Fibroblast of upper back skin (primary cell): ENCODE measurements around the gene NEDD8.
"Not testable (repeated sequence)": the region's sequence is repeated elsewhere in the genome, so short reads cannot be mapped to it uniquely, and the experiment has no call there.

Experiments used
- DNase-seq: peaks from one replicate; pipeline ENCODE4 v3.0.0-alpha.2; 2013

NEDD8 gene

DNA sequence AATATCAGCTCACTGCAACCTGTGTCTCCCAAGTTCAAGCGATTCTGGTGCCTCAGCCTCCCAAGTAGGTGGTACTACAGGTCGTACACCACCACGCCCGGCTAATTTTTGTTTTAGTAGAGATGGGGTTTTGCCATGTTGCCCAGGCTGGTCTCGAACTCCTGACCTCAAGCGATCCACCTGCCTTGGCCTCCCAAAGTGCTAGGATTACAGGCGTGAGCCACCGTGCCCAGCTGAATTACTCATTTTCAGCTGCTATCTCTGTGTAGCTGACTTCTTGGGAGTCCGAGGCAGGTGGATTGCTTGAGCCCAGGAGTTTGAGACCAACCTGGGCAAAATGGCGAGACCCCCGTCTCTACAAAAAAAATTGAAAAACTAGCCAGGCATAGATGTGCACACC, 13.2 kb upstream of the NEDD8 start:
- not testable (repeated sequence) for DNase-seq

DNA sequence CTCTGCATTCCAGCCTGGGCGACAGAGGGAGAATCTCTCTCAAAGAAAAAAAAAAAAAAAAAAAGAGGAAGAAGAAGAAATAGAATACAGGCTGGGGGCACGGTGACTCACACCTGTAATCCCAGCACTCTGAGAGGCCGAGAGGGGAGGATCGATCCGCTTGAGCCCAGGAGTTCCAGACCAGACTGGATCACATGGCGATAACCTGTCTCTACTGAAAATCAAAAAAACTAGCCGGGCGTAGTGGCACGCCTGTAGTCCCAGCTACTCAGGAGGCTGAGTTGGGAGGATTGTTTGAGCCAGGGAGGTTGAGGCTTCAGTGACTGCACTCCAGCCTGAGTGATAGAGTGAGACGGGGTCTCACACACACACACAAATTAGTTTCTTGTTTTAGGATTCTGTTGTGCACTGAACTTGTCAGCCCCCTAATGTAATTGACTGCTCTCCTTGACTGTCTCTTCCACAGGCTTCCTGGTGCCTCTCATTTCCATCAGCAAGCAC, 11.2 kb upstream of the NEDD8 start:
- peak; percentile 37 for DNase-seq

DNA sequence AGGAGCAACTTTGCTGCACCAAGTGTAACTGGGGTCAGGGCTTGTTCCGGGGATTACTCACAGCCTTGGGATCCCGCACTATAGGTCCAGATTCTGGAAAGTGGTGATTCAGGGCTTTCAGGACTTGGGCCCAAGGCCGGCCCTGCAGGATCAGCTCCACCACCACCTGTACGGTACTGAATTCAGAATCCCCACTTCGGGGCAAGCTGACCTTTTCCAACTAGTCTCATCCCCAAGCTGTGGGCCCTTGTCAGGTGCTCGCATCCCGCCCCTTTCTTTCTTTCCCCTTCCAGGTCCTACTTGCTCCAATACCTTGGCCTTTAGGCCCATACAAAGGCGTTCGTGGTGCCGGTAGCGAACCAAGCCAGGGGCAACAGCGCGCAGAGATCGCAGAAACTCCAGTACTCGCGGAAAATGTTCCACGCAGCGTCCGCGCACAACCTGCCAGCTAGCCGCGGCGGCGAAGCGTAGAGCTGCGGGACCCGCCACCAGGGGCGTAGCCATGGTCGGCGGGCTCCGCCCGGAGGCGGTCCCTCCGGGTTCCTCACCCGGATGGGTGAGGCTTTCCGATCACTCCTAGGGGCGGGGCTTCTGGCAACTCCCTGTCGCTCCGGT, 9.8 kb upstream of the NEDD8 start:
- peak; percentile 89 for DNase-seq

DNA sequence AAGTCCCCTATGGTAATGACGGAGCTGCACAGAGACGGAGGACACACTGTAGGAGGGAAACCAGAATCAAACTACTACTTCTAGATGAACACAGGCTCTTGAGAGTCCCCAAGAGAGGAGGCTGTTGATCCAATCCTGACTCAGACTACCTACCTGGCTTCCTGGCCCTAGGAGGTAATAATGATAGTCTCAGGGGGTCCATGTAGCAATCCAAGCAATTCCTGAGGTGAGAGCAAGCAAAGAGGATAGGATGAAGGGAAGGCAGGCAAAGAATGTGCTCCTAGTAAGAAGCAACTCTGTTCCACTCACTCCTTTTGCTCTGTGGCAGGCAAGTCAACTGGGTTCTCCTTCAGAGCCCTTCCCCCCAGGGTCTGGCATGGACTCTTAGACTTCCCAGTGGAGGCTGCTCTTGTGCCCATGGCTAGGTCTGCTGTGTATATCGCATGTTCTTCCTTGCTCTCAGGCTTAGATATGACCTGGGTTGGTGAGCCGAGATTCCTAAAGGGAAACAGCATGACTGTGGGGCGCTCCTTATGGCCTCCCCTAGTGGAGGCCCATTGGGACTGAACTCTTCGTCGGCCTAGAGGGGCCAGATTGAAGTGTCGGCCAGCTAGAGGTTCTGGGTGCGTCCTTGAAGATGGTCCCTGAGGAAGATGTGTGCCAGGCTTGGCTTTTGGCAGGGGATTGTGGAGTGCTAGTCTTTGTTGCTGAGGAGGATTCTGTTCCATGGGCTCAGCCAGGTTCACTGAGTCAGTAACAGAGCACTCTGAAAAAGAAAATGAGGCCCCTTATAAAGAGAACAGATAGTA, 8.1 kb upstream of the NEDD8 start:
- no peak for DNase-seq

DNA sequence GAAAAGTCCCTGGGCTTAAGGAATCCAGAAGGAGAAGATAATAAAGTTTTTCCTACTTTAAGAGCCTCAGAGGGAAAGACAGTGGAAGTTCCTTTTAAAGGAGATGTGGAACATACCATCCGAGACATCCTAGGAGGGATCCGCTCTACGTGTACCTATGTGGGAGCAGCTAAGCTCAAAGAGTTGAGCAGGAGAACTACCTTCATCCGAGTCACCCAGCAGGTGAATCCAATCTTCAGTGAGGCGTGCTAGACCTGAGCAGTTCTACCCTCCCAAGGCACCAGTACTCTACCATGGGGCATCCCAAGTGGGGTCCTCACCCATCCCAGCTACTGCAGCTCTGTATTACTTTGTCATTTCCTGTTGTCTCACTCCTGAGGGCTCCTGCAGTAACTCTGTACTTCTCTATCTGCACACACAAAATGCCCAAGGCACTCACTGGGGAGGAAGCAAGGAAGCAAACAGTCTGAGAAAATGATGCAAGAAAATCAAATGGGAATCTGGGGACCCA, 6.4 kb upstream of the NEDD8 start:
- DNase-seq = no peak

DNA sequence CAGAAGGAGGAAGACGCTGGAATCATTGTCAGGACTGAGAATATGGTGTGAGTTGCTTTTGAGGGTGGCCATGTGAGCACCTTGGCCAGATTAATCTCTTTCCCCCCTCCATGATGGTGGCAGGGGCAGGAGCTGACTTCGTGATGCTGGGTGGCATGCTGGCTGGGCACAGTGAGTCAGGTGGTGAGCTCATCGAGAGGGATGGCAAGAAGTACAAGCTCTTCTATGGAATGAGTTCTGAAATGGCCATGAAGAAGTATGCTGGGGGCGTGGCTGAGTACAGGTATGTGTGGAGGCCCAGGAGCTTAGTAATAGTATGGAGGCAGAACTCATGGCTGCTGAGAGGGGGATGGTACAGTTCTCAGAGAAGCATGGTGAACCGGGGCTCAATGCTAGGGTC, 6.0 kb upstream of the NEDD8 start:
- no peak for DNase-seq

DNA sequence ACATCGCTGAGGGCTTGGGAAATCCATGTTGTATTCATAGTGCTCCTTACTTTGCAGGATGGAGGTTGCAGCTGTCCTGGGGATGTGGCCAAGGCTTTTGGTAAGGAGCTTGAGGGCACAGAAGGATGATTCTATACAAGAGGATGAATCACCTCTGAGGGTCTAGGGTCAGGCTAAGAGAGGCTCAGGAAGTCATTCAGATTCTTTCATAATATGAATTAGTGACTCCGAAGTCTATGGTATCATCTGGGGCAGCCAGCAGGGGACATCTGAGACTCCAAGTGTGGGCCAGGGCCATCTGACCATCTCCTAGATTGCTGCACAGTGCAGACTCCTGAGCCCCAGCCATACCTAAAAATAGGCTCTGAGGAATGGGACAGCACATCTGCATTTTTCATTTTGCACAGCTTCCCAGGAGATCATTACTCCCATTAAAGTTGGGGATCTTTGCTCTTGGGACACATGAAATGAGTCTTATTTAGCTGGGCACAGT, 5.3 kb upstream of the NEDD8 start:
- no peak for DNase-seq

DNA sequence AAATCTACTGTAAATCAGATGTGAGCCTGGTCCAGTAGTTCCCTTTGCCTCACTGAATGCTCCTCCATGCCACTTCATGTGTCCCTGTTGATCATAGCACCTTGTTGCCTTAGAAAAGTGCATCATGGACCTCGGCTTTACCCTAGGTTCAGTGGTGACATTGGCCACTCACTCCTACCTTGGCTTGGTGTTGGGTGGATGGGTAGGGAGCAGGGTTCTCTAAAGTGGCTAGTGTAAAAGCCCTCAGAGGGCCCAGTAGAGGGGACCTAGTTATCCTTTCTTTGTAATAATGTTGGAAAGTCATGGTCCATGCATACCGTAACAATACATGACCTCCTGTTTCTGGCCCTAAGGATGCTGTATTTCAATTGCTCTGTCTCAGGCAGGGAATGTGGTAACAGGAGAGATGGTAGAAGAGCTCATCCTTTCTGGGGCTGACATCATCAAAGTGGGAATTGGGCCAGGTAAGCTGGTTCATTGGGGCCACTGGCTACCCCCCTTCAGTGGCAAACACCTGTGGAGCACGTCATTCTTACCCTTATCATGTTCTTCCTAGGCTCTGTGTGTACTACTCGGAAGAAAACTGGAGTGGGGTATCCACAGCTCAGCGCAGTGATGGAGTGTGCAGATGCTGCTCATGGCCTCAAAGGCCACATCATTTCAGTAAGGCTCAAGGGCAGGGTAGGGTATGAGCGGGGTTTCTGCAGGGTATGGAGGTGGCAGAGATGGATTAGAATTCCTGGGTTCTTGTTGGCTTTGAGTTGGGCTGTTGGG, 4.7 kb upstream of the NEDD8 start:
- DNase-seq = no peak

DNA sequence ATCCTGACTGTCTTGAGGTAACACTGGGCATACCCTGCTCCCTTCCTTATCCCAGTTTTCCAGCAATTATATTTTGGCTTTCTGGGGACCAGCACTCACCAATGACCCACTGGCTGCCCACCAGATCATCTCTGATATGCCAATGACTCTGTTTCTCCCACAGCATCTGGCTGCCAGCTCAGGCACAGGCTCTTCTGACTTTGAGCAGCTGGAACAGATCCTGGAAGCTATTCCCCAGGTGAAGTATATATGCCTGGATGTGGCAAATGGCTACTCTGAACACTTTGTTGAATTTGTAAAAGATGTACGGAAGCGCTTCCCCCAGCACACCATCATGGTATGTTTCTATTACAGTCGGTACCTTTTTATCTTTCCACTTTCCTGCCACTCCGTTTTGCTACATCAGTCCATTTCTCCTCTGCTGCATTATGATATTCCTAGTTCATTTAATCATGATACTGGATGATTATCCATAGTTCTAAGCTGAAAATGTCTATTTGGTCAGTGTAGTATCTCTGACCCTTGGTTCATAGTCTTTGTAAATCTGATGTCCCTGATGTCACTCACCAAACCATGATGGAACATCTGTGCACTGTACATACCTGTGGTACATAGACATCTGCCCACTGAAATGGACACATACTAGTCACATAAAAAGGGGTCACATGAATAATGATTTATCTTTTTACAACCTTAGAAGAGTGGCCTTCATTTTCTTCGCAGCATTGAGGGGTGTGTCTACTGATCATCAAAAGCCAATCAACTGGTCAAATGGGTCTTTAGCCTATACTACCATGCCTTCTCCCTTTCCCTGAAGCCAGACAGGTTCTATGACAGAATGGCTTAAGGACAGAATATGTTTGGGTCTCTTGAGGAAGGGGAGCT, 3.9 kb upstream of the NEDD8 start:
- no peak for DNase-seq

DNA sequence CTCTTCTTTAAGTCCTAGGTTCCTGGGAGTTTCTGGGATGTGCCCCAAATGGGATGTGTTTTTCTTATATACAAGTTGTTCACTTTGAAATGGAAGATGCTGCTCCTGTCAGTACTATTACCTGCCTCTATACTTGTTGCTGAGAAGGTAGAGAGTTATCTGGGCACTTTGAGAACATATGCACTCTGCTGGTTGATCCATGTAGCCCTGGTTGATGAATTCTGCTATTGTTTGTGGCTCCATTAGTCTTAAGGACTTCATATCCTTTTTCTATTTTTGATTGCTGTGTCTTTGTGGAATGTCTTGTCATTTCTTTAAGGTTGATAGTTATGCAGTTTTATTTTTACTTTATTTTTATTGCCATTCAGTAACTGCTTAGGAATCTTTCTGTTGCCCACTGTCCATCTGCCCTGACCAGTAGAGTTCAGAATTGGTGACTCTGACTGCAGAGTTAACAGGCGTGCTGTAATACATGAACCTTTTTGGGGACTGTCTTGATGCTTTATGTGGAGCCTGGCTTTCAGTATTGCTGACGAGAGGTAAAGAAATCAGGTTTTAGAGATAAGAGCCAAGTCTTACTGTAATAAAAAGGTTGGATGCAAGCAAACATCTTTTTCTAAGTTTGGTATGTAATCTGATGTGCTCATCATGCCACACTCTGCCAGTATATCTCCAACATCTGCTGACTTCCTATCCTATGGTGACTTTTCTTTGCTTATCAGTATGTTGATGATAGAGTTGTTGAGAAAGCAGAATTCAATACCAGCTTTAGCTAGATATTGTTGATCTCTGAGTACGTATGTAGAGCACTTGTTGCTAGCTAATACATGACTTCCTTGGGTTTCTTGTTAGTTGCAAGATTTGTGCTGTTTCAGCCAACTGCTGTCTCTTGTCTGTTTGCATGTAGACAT, 2.2 kb upstream of the NEDD8 start:
- no peak for DNase-seq

DNA sequence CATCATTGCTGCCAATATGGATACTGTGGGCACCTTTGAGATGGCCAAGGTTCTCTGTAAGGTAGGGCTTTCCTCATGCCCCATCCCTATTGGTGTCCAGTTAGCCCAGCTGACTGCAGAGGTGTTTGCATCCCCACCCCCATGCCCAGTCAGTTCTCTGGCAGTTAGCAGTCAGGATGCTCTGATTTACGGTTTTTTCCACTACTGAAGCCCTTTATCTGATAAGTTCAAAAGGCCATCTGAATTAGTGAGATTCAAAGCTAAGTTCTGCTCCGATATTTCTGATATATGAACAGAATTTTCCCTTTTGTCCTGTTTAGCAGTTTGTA, 1.3 kb upstream of the NEDD8 start:
- no peak for DNase-seq

DNA sequence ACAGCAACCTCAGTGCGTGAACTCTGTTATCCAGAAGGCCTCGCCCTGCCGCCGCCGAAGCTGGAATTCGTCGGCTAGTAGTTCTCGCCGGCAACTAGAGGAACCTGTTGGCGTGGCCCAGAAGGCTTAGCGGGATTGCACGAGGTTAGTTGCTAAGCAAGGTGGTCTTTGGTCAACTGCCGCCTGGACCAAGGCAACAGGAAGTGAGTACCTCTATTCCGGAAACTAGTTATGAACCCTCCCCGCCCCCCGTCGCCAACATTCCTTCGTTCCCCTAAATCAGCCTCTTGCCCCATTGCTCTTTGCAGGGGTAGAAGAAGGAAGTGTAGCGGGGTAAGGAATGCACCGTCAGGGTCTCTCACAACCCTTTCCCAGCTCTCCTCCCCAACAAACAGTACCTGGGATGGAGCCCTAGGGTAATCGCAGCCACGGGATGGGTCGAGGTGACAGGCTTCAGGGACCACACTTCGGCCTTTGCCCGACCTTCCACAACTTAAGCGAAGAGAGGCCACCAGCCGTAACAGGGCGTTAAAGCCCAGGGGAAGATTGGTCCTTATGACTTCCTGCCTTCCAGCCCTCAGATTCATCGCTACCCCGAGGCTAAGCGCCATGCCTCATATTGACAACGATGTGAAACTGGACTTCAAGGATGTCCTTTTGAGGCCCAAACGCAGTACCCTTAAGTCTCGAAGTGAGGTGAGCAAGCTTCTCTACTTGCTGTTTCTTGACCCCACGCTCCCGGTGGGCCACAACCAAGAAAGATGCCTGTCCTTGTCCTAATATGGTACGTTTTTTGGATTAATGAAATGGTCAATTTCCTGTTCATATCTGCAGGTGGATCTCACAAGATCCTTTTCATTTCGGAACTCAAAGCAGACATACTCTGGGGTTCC, 724 bp upstream of the NEDD8 start, which contains the start of gene GMPR2:
TSS of gene GMPR2 (plus strand) at position 285 of the 893 bp plus-strand sequence. CDS start at position 610, 325 bp downstream.
- no peak for DNase-seq

DNA sequence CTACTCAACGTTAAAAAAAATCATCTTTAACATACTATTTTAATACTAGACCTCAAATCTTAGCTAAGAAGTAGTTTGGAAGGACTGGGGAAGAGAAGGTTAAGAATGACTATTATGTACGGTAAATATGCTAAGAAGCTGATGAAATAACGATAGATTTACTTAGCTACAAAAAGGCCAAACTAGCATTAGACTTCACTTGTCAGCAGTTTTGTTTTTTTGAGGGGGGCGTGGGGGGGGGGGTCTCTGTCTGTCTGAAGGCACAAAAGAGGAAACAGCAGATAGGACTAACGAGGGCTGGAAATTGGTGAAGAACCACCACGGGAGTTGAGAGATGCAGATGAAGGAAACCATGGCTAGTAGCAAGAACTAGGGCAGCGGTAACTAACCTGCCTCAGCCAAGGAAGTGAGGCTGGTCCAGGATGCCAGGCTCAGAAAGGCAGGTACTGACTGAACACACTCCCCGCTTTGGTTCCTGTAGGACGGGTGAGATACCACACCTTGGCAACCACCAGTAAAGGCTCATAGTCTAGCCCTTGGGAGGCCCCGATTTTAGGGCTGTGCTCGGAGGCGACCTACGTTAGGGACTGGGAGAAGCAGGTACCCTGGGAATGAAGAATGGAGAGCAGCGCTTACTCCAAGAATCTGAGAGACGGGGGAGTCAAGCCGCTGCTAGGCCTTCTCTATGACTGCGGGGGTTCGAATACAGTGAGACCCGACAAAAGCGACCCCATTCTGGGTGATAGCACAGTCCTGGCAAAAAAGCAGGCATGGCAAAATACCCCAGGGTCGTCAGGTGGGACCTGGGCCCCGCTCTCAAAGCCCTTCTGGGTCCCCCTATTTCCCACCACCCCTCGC, 675 bp downstream of the NEDD8 start:
- DNase-seq = no peak

DNA sequence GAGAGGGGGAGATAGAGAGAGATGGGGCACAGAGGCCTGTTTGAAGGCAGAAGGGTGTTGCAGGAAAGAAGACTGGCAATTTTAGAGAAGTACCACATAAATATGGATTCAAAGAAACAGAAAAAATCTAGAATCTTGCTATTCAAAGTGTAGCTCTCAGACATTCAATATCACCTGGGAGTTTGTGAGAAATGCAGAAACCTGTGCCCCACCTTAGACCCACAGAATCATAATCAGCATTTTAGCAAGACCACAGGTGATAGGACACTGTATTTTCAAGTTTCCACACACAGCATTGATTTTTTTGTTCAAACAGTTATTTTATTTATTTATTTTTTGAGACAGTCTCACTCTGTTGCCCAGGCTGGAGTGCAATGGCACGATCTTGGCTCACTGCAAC, 3.3 kb downstream of the NEDD8 start:
- DNase-seq = no peak

DNA sequence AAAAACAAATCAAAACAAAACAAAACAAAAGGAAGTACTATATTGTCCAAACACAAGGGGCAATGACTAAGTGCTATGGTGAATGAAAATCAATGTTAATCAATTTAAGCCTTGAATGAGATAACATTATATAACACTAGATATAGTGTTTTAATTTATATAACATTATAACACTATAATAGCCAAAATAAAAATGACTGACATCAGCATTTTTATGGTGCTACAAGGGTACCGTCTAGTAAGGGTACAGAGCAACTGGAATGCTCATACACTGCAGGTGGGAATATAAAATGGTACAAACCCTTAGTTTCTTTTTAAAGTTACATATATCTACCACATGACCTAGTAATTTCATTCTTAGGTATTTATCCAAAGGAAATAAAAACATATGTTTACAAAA, 5.7 kb downstream of the NEDD8 start:
- no peak for DNase-seq

DNA sequence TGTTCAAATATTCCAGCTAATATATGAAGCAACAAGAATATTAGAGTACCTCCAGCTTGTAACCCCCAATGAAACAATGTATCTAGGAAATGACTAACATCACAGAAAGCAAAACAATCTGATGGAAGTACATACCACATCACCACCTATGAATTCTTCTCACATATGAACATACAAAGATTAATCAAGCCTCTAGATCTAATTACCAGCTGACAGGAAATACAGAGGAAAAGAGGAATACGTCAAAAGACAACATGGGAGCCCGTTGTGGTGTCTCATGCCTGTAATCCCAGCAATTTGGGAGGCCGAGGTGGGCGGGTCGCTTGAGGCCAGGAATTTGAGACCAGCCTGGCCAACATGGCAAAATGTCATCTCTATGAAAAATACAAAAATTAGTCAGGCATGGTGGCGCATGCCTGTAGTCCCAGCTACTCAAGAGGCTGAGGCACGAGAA, 7.5 kb downstream of the NEDD8 start:
- DNase-seq = peak; percentile 94

DNA sequence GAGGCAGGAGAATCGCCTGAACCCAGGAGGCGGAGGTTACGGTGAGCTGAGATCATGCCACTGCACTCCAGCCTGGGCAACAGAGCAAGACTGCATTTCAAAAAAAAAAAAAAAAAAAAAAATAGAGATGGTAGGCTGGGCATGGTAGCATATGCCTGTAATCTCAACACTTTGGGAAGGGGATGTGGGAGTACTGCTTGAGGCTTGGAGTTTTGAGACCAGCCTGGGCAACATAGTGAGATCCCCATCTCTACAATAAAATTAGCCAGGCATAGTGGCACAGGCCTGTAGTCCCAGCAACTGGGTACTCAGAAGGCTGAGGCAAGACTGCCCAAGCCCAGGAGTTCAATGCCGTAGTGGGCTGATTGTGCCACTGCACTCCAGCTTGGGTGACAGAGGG, 9.2 kb downstream of the NEDD8 start:
- not testable (repeated sequence) for DNase-seq

DNA sequence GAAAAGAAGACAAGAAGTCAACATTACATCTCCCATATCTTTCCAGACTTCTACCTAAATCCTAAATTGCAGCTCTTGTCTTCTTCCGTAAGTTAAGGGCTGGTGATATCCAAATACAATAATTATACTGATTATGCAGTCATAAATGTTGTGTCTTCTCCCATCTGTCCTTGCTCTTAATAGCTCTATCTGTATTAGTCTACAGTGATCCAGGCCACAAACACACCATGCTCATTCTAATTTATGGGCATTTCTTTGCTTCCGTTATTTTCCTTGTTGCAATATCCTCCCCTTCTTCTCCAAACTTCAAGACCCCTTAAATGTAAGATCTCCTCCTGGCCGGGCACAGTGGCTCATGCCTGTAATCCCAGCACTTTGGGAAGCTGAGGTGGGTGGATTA, 12.6 kb downstream of the NEDD8 start:
- DNase-seq = no peak

DNA sequence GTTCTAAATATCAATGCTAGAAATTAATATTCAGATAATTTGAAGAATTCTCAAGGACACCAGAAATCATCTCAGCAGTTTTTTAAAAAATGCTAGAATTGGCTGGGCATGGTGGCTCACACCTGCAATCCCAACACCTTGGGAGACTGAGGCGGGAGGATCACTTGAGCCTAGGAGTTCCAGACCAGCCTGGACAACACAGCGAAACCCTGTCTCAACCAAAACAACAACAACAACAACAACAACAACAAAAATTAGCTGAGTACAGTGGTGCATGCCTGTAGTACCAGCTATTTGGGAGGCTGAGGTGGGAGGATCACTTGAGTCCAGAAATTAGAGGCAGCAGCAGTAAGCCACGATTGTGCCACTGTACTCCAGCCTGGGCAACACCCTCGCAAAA, 13.1 kb downstream of the NEDD8 start:
- no peak for DNase-seq
